ENCODE data around the gene KCNG4.
A peak's percentile ranks its signal among the peaks of the same experiment; 100 is the strongest.
"Not testable (repeated sequence)": the region's sequence is repeated elsewhere in the genome, so short reads cannot be mapped to it uniquely, and the experiment has no call there.

The KCNG4 gene

GRCh38 chr16:84205976-84206691 is 33.7 kb downstream of the KCNG4 start:
- no peak for DNase-seq (ENCODE audit: low spot score)

- not testable (repeated sequence) for DNase-seq (ENCODE audit: low spot score)
Measured at GRCh38 chr16:84205123-84205522, 34.7 kb downstream of the KCNG4 start.

- not testable (repeated sequence) for DNase-seq (ENCODE audit: low spot score)
Measured at GRCh38 chr16:84204551-84204950, 35.3 kb downstream of the KCNG4 start.

- no peak for DNase-seq (ENCODE audit: low spot score)
Measured at GRCh38 chr16:84199861-84200260, 40.0 kb downstream of the KCNG4 start.

GRCh38 chr16:84199097-84199496 is 40.7 kb downstream of the KCNG4 start:
- no peak for DNase-seq (ENCODE audit: low spot score)

- DNase-seq (ENCODE audit: low spot score), result no peak
Measured at GRCh38 chr16:84198401-84198800, 41.4 kb downstream of the KCNG4 start.

- no peak for DNase-seq (ENCODE audit: low spot score)
Measured at GRCh38 chr16:84197466-84198128, 42.2 kb downstream of the KCNG4 start.

GRCh38 chr16:84196727-84197394 is 43.0 kb downstream of the KCNG4 start:
- DNase-seq (ENCODE audit: low spot score), result peak; percentile 53

- no peak for DNase-seq (ENCODE audit: low spot score)
Measured at GRCh38 chr16:84196101-84196500, 43.7 kb downstream of the KCNG4 start.

GRCh38 chr16:84195201-84196093 is 44.4 kb downstream of the KCNG4 start:
- DNase-seq (ENCODE audit: low spot score), result no peak

GRCh38 chr16:84194470-84195200 is 45.2 kb downstream of the KCNG4 start:
- DNase-seq (ENCODE audit: low spot score), result no peak

- DNase-seq (ENCODE audit: low spot score), result no peak
Measured at GRCh38 chr16:84194018-84194417, 45.8 kb downstream of the KCNG4 start.

GRCh38 chr16:84193480-84193879 is 46.3 kb downstream of the KCNG4 start:
- no peak for DNase-seq (ENCODE audit: low spot score)

GRCh38 chr16:84191466-84191865 is 48.3 kb downstream of the KCNG4 start:
- no peak for DNase-seq (ENCODE audit: low spot score)

- DNase-seq (ENCODE audit: low spot score), result peak; percentile 81
Measured at GRCh38 chr16:84190731-84191388, 49.0 kb downstream of the KCNG4 start, which contains the start of gene ADAD2. TSS of gene ADAD2 (plus strand) at chr16:84191157. CDS start at chr16:84191231, 74 bp downstream.

- peak; percentile 99 for DNase-seq (ENCODE audit: low spot score)
Measured at GRCh38 chr16:84186685-84187437, 53.0 kb downstream of the KCNG4 start, which contains the start of gene TAF1C. TSS of gene TAF1C (minus strand) at chr16:84187057. CDS start at chr16:84184988, 2,069 bp downstream.

- no peak for DNase-seq (ENCODE audit: low spot score)
Measured at GRCh38 chr16:84184775-84185174, 55.0 kb downstream of the KCNG4 start.

GRCh38 chr16:84183911-84184591 is 55.8 kb downstream of the KCNG4 start:
- no peak for DNase-seq (ENCODE audit: low spot score)

GRCh38 chr16:84183572-84183875 is 56.3 kb downstream of the KCNG4 start:
- no peak for DNase-seq (ENCODE audit: low spot score)
